HUES64 (cell line): ENCODE results near the gene DNASE1.

Source experiments
- H3K27ac ChIP-seq: 2 replicates; pipeline ENCODE4 v1.7.0; 2013; ENCODE audit warnings: low read depth, low read length, inconsistent platforms
- H3K27me3 ChIP-seq: 2 replicates; pipeline ENCODE4 v1.6.1; 2013; ENCODE audit warnings: mild to moderate bottlenecking, low read length; ENCODE audit not compliant: insufficient read depth
- H3K36me3 ChIP-seq: 2 replicates; pipeline ENCODE4 v1.6.1; 2013; ENCODE audit warnings: mild to moderate bottlenecking, low read length; ENCODE audit not compliant: insufficient read depth
- H3K4me1 ChIP-seq: 2 replicates; pipeline ENCODE4 v1.6.1; 2013; ENCODE audit warnings: mild to moderate bottlenecking, low read length, moderate library complexity; ENCODE audit not compliant: insufficient read depth
- H3K4me3 ChIP-seq: 2 replicates; pipeline ENCODE4 v1.5.1; 2013; ENCODE audit warnings: mild to moderate bottlenecking, low read length, moderate library complexity
- H3K9ac ChIP-seq: 2 replicates; pipeline ENCODE4 v1.6.1; 2013; ENCODE audit warnings: mild to moderate bottlenecking, low read depth, low read length
- H3K9me3 ChIP-seq: 2 replicates; pipeline ENCODE4 v1.6.1; 2013; ENCODE audit warnings: low read depth, low read length; ENCODE audit not compliant: insufficient read depth
- WGBS: fragments of 150-250, 120-280 bp; methylation state at CpG from one replicate; pipeline ENCODE4 v1.1.7; 2013; ENCODE audit warnings: missing lambda C conversion rate; 5-methylcytosine and 5-hydroxymethylcytosine counted together

The DNASE1 gene

GRCh38 chr16:3641801-3642396, 12.6 kb upstream of the DNASE1 start:
- H3K9me3 ChIP-seq: no peaks in the 10 kb centered on the region
- no peak overlapping the region for H3K27ac ChIP-seq
- no peaks in the 10 kb centered on the region for H3K36me3 ChIP-seq
- 93% methylated on average over 9 of the region's 9 CpGs for WGBS
- H3K4me3 ChIP-seq: no peak overlapping the region
- no peak overlapping the region for H3K9ac ChIP-seq
- no peaks in the 10 kb centered on the region for H3K27me3 ChIP-seq
- peaks cover 53% of the 10 kb centered on the region for H3K4me1 ChIP-seq

- Histone ChIP-seq H3K36me3 (no peaks in the 10 kb centered on the region), H3K9ac (no peak overlapping the region), H3K9me3 (no peaks in the 10 kb centered on the region), H3K4me1 (peaks cover 47% of the 10 kb centered on the region), H3K27ac (peak overlapping the region; percentile 32), H3K4me3 (no peak overlapping the region), H3K27me3 (no peaks in the 10 kb centered on the region)
- WGBS: 79% methylated on average over 21 of the region's 21 CpGs
Measured at GRCh38 chr16:3642397-3643094, 11.9 kb upstream of the DNASE1 start.

- Histone ChIP-seq H3K4me1 (peaks cover 43% of the 10 kb centered on the region), H3K4me3 (no peak overlapping the region), H3K27ac (peak overlapping the region; percentile 32), H3K9me3 (no peaks in the 10 kb centered on the region), H3K9ac (no peak overlapping the region), H3K27me3 (no peaks in the 10 kb centered on the region), H3K36me3 (no peaks in the 10 kb centered on the region)
- 92% methylated on average over 13 of the region's 14 CpGs for whole genome bisulfite sequencing
Measured at GRCh38 chr16:3643095-3643730, 11.3 kb upstream of the DNASE1 start.

- H3K4me3 ChIP-seq: no peak overlapping the region
- H3K36me3 ChIP-seq: no peaks in the 10 kb centered on the region
- peak overlapping the region; percentile 15 for H3K9ac ChIP-seq
- H3K9me3 ChIP-seq: no peaks in the 10 kb centered on the region
- H3K4me1 ChIP-seq: peaks cover 34% of the 10 kb centered on the region
- WGBS: 35% methylated on average over 6 of the region's 6 CpGs
- no peaks in the 10 kb centered on the region for H3K27me3 ChIP-seq
- H3K27ac ChIP-seq: peak overlapping the region; percentile 84
Measured at GRCh38 chr16:3645108-3645503, 9.4 kb upstream of the DNASE1 start.

- Histone ChIP-seq H3K4me1 (peaks cover 28% of the 10 kb centered on the region), H3K9ac (peak overlapping the region; percentile 53), H3K4me3 (no peak overlapping the region), H3K27me3 (no peaks in the 10 kb centered on the region), H3K36me3 (no peaks in the 10 kb centered on the region), H3K27ac (peak overlapping the region; percentile 84), H3K9me3 (no peaks in the 10 kb centered on the region)
- WGBS: 35% methylated on average over 19 of the region's 19 CpGs
Measured at GRCh38 chr16:3645504-3646347, 8.8 kb upstream of the DNASE1 start.

GRCh38 chr16:3646348-3646920, 8.1 kb upstream of the DNASE1 start:
- H3K9ac ChIP-seq: peak overlapping the region; percentile 53; the same call in 1 of the 2 replicates
- peaks cover 27% of the 10 kb centered on the region for H3K4me1 ChIP-seq
- H3K27ac ChIP-seq: peak overlapping the region; percentile 84
- H3K36me3 ChIP-seq: no peaks in the 10 kb centered on the region
- H3K9me3 ChIP-seq: no peaks in the 10 kb centered on the region
- no peaks in the 10 kb centered on the region for H3K27me3 ChIP-seq
- 85% methylated on average over 15 of the region's 15 CpGs for WGBS
- no peak overlapping the region for H3K4me3 ChIP-seq

- Histone ChIP-seq H3K4me3 (no peak overlapping the region), H3K27ac (no peak overlapping the region), H3K9me3 (no peaks in the 10 kb centered on the region), H3K9ac (no peak overlapping the region), H3K4me1 (peaks cover 15% of the 10 kb centered on the region), H3K27me3 (no peaks in the 10 kb centered on the region), H3K36me3 (peaks cover 26% of the 10 kb centered on the region)
- 95% methylated on average over 13 of the region's 13 CpGs for WGBS
Measured at GRCh38 chr16:3650631-3651265, 3.7 kb upstream of the DNASE1 start.

GRCh38 chr16:3651461-3652372, 2.8 kb upstream of the DNASE1 start:
- Histone ChIP-seq H3K4me3 (no peak overlapping the region), H3K9me3 (no peaks in the 10 kb centered on the region), H3K4me1 (peaks cover 5% of the 10 kb centered on the region; the same call in 1 of the 2 replicates), H3K9ac (no peak overlapping the region), H3K36me3 (peaks cover 33% of the 10 kb centered on the region), H3K27ac (no peak overlapping the region), H3K27me3 (no peaks in the 10 kb centered on the region)
- WGBS: 86% methylated on average over 18 of the region's 18 CpGs

- no peaks in the 10 kb centered on the region for H3K27me3 ChIP-seq
- peaks cover 41% of the 10 kb centered on the region for H3K36me3 ChIP-seq
- H3K27ac ChIP-seq: 0 out of 2 replicates have a peak overlapping the region, but pooled peaks have one; percentile 0
- H3K4me3 ChIP-seq: no peak overlapping the region
- H3K9me3 ChIP-seq: no peaks in the 10 kb centered on the region
- peaks cover 3% of the 10 kb centered on the region; the same call in 1 of the 2 replicates for H3K4me1 ChIP-seq
- 76% methylated on average over 14 of the region's 14 CpGs for WGBS
- H3K9ac ChIP-seq: no peak overlapping the region
Measured at GRCh38 chr16:3652373-3653195, 1.9 kb upstream of the DNASE1 start.
